Measurements from ENCODE around the gene IL12RB2.

IL12RB2 gene

DNA sequence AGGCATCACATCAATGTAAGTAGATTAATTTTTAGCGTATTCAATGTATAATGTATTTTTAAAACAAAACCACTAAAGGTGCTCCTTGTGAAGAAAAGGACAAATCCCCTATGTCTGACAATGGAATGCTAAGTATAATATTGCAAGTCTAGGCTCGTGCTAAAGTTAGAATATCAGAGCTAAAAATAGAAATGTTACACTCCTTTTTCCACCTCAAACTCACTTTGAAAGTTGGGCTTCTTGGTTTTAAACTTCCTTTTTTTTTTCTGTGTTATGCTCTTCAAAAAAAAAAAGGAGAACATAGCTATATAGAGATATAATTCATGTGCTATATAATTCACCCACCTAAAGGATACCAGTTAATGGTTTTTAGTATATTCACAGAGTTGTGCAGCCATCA lies 126.2 kb downstream of the IL12RB2 start:
- TF ChIP-seq GATA3 (IDR thresholded peaks at IDR 0.05; ENCODE audit: low read depth, low read length), result no peak

DNA sequence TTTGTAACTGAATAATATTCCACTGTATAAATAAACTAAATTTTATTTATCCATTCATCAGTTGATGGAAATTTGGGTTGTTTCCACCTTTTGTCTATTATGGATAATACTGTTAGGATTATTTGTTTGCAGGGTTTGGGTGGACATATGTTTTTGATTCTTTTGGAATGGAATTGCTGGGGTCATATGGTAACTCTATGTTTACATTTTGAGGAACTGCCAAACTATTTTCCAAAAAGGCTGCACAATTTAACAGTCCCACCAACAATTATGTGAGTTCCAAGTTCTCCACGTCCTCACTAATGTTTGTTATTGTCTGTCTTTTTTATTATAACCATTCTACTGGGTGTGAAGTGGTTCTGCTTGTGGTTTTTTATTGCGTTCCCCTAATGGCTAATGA lies 126.8 kb downstream of the IL12RB2 start:
- TF ChIP-seq GATA2 (IDR thresholded peaks at IDR 0.05; ENCODE audit: low read depth, low read length) (no peak), GATA3 (IDR thresholded peaks at IDR 0.05; ENCODE audit: low read depth, low read length) (no peak)

DNA sequence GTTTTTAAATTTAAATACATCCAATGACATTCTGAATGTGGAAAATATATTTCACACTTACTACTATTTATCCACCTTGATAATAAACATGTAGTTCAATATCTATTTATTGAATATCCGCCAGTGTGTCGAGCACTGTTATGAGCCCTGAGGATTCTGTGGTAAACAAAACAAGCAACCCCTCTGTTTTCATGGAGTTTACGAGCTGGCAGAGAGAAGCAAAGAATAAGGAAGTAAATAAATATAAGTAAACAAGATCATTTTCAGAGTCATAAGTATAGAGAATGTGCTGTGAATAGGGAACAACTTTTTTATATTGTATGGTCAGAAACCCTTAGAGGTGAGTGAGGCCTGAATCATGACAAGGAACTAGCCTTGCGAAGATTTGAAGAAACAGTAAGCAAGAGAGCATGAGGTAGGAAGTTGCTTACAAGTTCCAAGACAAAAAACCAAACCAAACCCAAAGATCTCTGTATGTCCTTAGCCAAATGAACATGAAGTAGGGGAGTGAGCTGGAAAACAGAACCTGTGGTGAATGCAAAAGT lies 128.9 kb downstream of the IL12RB2 start:
- TF ChIP-seq GATA3 (IDR thresholded peaks at IDR 0.05; ENCODE audit: low read depth, low read length), result no peak
- no peak for TF ChIP-seq GATA2 (IDR thresholded peaks at IDR 0.05; ENCODE audit: low read depth, low read length)

DNA sequence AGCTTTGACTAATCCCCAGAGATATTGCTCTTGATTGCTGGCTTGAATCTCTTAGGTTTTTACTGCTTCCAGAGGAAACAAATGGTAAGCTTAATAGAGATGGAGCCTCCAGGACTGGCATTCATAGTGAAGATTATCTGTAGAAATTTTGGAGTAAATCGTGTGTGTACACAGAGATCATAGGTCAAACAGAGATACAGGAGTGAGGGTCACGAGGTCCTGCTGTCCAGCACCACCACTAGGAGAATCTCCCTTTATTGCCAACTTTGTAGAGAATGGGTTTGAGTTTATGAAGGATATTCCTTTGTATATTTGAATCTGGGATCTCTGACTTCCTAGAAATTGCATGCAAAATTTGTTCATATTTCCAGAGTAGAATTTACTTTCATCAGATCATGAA lies 130.3 kb downstream of the IL12RB2 start:
- TF ChIP-seq GATA2 (IDR thresholded peaks at IDR 0.05; ENCODE audit: low read depth, low read length), result no peak
- TF ChIP-seq GATA3 (IDR thresholded peaks at IDR 0.05; ENCODE audit: low read depth, low read length), result no peak

DNA sequence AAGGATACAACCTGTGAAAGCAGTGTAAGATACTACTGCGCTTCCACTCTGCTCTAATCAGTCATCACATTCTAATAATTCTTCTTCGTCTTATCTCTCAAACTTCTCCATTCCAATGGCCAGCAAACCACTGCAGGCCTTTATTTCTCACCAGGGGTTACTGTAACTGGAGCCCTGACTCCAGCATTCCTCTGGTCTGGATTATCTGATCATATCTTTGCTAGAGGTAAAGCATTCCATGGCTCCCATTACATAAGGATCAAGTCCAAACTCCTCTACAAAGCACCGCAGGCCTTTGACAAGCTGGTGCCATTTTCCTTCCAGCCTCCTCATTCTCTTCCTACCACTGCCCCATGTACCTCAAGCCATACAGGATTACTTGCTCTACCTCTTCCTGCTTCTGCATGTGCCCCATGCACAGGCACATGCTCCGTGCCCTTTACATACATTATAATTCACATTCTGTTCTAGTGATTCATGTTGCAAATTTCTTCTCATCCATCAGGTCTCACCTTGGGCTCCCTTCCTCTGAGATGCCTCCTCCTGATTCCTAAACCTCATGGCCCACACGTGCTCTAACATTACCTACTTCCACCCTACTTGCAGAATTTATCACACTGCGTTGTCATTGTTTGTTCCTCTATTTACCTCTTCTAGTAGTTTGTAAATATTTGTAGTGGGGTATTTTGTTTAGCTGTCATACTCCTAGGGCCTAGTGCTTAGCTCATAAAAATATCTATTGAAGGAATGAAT lies 131.8 kb downstream of the IL12RB2 start:
- TF ChIP-seq GATA2 (IDR thresholded peaks at IDR 0.05; ENCODE audit: low read depth, low read length) (no peak), GATA3 (IDR thresholded peaks at IDR 0.05; ENCODE audit: low read depth, low read length) (no peak)

DNA sequence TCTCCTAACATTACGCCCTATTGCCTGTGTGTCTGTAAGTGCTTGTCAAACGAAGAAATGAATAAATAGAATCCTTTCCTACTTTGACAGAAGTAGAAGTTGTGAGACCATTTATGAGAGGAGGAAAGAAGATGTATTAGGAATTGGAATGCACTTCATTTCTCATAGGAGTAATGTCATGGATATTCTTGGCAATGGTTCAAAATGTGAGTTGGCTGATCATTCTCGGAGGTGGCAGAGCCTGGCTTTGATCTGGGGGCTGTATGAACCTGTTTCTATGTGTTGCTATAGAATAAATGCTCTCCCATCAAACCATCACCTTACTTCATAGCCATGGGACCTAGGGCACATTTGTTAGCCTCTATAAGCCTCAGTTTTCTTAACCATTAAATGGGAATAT lies 132.7 kb downstream of the IL12RB2 start:
- TF ChIP-seq GATA3 (IDR thresholded peaks at IDR 0.05; ENCODE audit: low read depth, low read length), result no peak
- no peak for TF ChIP-seq GATA2 (IDR thresholded peaks at IDR 0.05; ENCODE audit: low read depth, low read length)

DNA sequence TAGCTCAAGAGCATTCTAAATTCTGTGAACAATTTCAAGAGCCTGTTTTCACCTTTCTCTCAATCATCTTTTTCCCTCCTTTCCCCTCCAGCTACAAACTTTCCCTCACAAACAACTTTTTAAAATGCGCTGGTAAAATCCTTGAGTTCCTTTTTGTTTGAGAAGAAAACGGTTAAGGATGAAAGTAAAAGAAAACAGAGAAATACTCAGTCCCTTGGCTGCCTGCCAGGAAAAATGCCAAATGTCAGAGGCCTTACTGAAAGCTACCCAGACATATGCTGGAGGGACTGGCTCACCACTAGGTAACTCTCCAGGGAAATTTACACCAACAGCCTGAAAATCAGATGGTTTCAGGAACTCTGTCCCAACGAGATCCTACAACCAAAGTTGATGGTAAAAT lies 133.5 kb downstream of the IL12RB2 start:
- TF ChIP-seq GATA3 (IDR thresholded peaks at IDR 0.05; ENCODE audit: low read depth, low read length) (no peak), GATA2 (IDR thresholded peaks at IDR 0.05; ENCODE audit: low read depth, low read length) (no peak)

DNA sequence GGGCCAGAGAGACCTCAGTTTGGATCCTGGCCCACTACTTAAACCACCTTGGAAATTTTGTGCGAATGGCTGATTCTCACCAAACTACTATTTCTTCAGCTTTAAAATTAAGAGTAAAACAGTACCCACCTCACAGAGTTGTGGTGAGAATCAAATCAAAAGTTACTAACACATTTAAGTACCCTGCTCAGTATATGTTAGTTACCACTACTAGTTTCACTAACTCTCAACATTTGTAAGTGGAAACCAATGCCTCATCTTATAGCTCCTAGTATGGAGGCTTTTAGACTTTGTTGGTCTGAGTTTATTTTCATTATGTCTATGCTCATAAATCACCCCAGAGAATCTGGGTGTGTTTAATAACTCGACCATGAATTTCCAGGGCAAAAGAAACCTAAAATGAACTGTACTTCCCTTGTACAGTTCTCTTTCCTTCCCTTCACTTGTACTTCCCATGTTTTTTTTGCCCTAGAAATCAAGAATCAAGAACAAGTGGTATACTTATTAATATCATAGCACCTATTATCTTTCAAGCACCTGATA lies 134.1 kb downstream of the IL12RB2 start:
- TF ChIP-seq GATA2 (IDR thresholded peaks at IDR 0.05; ENCODE audit: low read depth, low read length) (no peak), GATA3 (IDR thresholded peaks at IDR 0.05; ENCODE audit: low read depth, low read length) (no peak)
